ENCODE measurements around the gene RTN3. TPM values are rescaled to one million over a fixed set of nuclear protein-coding genes. Genes with fewer than 3 reads are reported as not detected.

Gene RTN3
- polyA plus RNA-seq, 3 donors: 123 to 341 (median 232) TPM

GRCh38 chr11:63762654-63763495 is 81.6 kb downstream of the RTN3 start:
- Histone ChIP-seq H3K79me2 (ENCODE audit: insufficient read depth, low read length) (no peaks in the 10 kb centered on the region), H3K4me3 (replicated peaks in 1 of 3; ENCODE audit: low read depth in 2 of 3, low read length in 3 of 3) (no peak overlapping the region), H3K27me3 (ENCODE audit: control insufficient read depth in 2 of 2, insufficient read depth in 2 of 2, low read length in 2 of 2) (no peaks in the 10 kb centered on the region), H3K4me2 (replicated peaks; ENCODE audit: extremely low read depth, low read length, poor library complexity, severe bottlenecking) (no peak overlapping the region), H3K36me3 (replicated peaks in 1 of 2; ENCODE audit: control insufficient read depth in 1 of 2, insufficient read depth in 2 of 2, low read length in 2 of 2) (peaks cover 26 to 33% of the 10 kb centered on the region in 2 donors), H3K9ac (ENCODE audit: insufficient read depth, low read length, poor library complexity, severe bottlenecking) (no peak overlapping the region), H3K9me3 (replicated peaks in 1 of 2; ENCODE audit: control insufficient read depth in 1 of 2, insufficient read depth in 1 of 2, low read length in 2 of 2) (no peaks in the 10 kb centered on the region), H4K20me1 (ENCODE audit: insufficient read depth, low read length) (peaks cover 23% of the 10 kb centered on the region), H3K4me1 (ENCODE audit: control insufficient read depth in 1 of 2, insufficient read depth in 2 of 2, low read length in 2 of 2) (peaks cover 6 to 11% of the 10 kb centered on the region in 2 donors), H2AFZ (ENCODE audit: insufficient read depth, low read depth, low read length, poor library complexity, severe bottlenecking) (no peak overlapping the region), H3K27ac (ENCODE audit: low read depth in 1 of 2, low read length in 2 of 2) (no peak overlapping the region)
- Mint-ChIP-seq H3K36me3 (peaks cover 22 to 24% of the 10 kb centered on the region in 2 donors), H3K4me3 (no peak overlapping the region), H3K27ac (no peak overlapping the region), H3K9me3 (peaks cover 0 to 4% (median 0%) of the 10 kb centered on the region in 7 donors), H3K4me1 (peaks cover 9% of the 10 kb centered on the region), H3K27me3 (ENCODE audit: low read depth in 3 of 3) (peaks cover 2 to 7% (median 2%) of the 10 kb centered on the region in 3 donors)
- intact Hi-C loops (cut with micrococcal nuclease): loop anchor here in 1 of 2 donors (10.0 kb wide), 1 partner anchor 382 kb away; no protein-coding TSS in a partner anchor
- 95% methylated on average over 96 of the region's 96 CpGs for WGBS (ENCODE audit: insufficient coverage)
- TF ChIP-seq CTCF (IDR thresholded peaks at IDR 0.05): no peak
- DNase-seq: no peak

GRCh38 chr11:63763496-63764339 is 82.4 kb downstream of the RTN3 start:
- intact Hi-C loops (cut with micrococcal nuclease): loop anchor here in 1 of 2 donors (10.0 kb wide), 1 partner anchor 381 kb away; no protein-coding TSS in a partner anchor
- H3K36me3 Mint-ChIP-seq: peaks cover 14 to 16% of the 10 kb centered on the region in 2 donors
- Histone ChIP-seq H3K4me2 (replicated peaks; ENCODE audit: extremely low read depth, low read length, poor library complexity, severe bottlenecking) (no peak overlapping the region), H3K27ac (ENCODE audit: low read depth in 1 of 2, low read length in 2 of 2) (no peak overlapping the region), H3K27me3 (ENCODE audit: control insufficient read depth in 2 of 2, insufficient read depth in 2 of 2, low read length in 2 of 2) (no peaks in the 10 kb centered on the region), H4K20me1 (ENCODE audit: insufficient read depth, low read length) (peaks cover 22% of the 10 kb centered on the region), H3K79me2 (ENCODE audit: insufficient read depth, low read length) (no peaks in the 10 kb centered on the region), H3K9ac (ENCODE audit: insufficient read depth, low read length, poor library complexity, severe bottlenecking) (no peak overlapping the region), H3K36me3 (replicated peaks in 1 of 2; ENCODE audit: control insufficient read depth in 1 of 2, insufficient read depth in 2 of 2, low read length in 2 of 2) (peaks cover 18 to 25% of the 10 kb centered on the region in 2 donors), H3K9me3 (replicated peaks in 1 of 2; ENCODE audit: control insufficient read depth in 1 of 2, insufficient read depth in 1 of 2, low read length in 2 of 2) (no peaks in the 10 kb centered on the region), H3K4me1 (ENCODE audit: control insufficient read depth in 1 of 2, insufficient read depth in 2 of 2, low read length in 2 of 2) (peaks cover 6 to 12% of the 10 kb centered on the region in 2 donors), H3K4me3 (replicated peaks in 1 of 3; ENCODE audit: low read depth in 2 of 3, low read length in 3 of 3) (no peak overlapping the region), H2AFZ (ENCODE audit: insufficient read depth, low read depth, low read length, poor library complexity, severe bottlenecking) (no peak overlapping the region)
- no peak for DNase-seq
- H3K4me3 Mint-ChIP-seq: no peak overlapping the region
- peaks cover 2 to 10% (median 2%) of the 10 kb centered on the region in 3 donors for H3K27me3 Mint-ChIP-seq (ENCODE audit: low read depth in 3 of 3)
- H3K27ac Mint-ChIP-seq: no peak overlapping the region
- peaks cover 0 to 5% (median 0%) of the 10 kb centered on the region in 7 donors for H3K9me3 Mint-ChIP-seq
- no peak for TF ChIP-seq CTCF (IDR thresholded peaks at IDR 0.05)
- 97% methylated on average over 76 of the region's 82 CpGs for WGBS (ENCODE audit: insufficient coverage)
- peaks cover 9% of the 10 kb centered on the region for H3K4me1 Mint-ChIP-seq

All from CD14-positive monocyte (primary cell).